CD14-positive monocyte (primary cell): ENCODE measurements around the gene DDN. TPM values are rescaled to one million over a fixed set of nuclear protein-coding genes. Genes with fewer than 3 reads are reported as not detected.

Experiments
- DNase-seq, 3 donors: peaks; one replicate each; pipeline ENCODE4 v3.0.0-alpha.2; 2011 to 2022
- H2AFZ ChIP-seq: 2 replicates; pipeline ENCODE4 v1.6.0; 2012; ENCODE audit warnings: mild to moderate bottlenecking, low read depth, low read length, inconsistent platforms; ENCODE audit not compliant: insufficient read depth, poor library complexity, severe bottlenecking
- H3K27ac ChIP-seq, 2 donors: 1 replicate in 1 of 2; 2 replicates in 1 of 2; pipeline ENCODE4 v1.5.1; 2012 to 2013; ENCODE audit warnings: low read length in 2 of 2, control low read depth in 1 of 2, inconsistent platforms in 1 of 2, low read depth in 1 of 2, mild to moderate bottlenecking in 1 of 2
- H3K27me3 ChIP-seq, 2 donors: one replicate each; pipeline versions ENCODE4 v1.6.0 to v1.6.1; 2011 to 2013; ENCODE audit warnings: low read length in 2 of 2; ENCODE audit not compliant: control insufficient read depth in 2 of 2, insufficient read depth in 2 of 2
- H3K36me3 ChIP-seq, 2 donors: replicated peaks in 1 of 2; 1 replicate in 1 of 2; 2 replicates in 1 of 2; pipeline versions ENCODE4 v1.5.1 to v1.6.1; 2012 to 2013; ENCODE audit warnings: low read length in 2 of 2, control low read depth in 1 of 2, inconsistent platforms in 1 of 2, mild to moderate bottlenecking in 1 of 2; ENCODE audit not compliant: insufficient read depth in 2 of 2, control insufficient read depth in 1 of 2
- H3K4me1 ChIP-seq, 2 donors: 1 replicate in 1 of 2; 2 replicates in 1 of 2; pipeline versions ENCODE4 v1.5.1 to v1.6.1; 2012 to 2013; ENCODE audit warnings: low read length in 2 of 2, control low read depth in 1 of 2, inconsistent platforms in 1 of 2, mild to moderate bottlenecking in 1 of 2, moderate library complexity in 1 of 2; ENCODE audit not compliant: insufficient read depth in 2 of 2, control insufficient read depth in 1 of 2
- H3K4me2 ChIP-seq: replicated peaks from 2 replicates; pipeline ENCODE3; 2012; ENCODE audit warnings: low read length, moderate library complexity, mild to moderate bottlenecking; ENCODE audit not compliant: poor library complexity, severe bottlenecking; ENCODE audit errors: extremely low read depth
- H3K4me3 ChIP-seq, 3 experiments: fragments of 200-600 bp in 1 of 3; sonication (generic) in 1 of 3; replicated peaks in 1 of 3; 1 replicate in 2 of 3; 2 replicates in 1 of 3; pipeline ENCODE4 v1.5.1; 2011 to 2013; ENCODE audit warnings: low read length in 3 of 3, mild to moderate bottlenecking in 3 of 3, control low read depth in 2 of 3, low read depth in 2 of 3, inconsistent platforms in 1 of 3, moderate library complexity in 1 of 3
- H3K79me2 ChIP-seq: 2 replicates; pipeline ENCODE4 v1.6.0; 2012; ENCODE audit warnings: mild to moderate bottlenecking, control low read depth, inconsistent platforms, low read length, moderate library complexity; ENCODE audit not compliant: insufficient read depth
- H3K9ac ChIP-seq: 2 replicates; pipeline ENCODE4 v1.6.0; 2017; ENCODE audit warnings: low read length, mild to moderate bottlenecking; ENCODE audit not compliant: insufficient read depth, poor library complexity, severe bottlenecking
- H3K9me3 ChIP-seq, 2 donors: replicated peaks in 1 of 2; 1 replicate in 1 of 2; 2 replicates in 1 of 2; pipeline versions ENCODE4 v1.5.1 to v1.6.1; 2012 to 2013; ENCODE audit warnings: low read length in 2 of 2, control low read depth in 1 of 2; ENCODE audit not compliant: control insufficient read depth in 1 of 2, insufficient read depth in 1 of 2
- H4K20me1 ChIP-seq: 2 replicates; pipeline ENCODE4 v1.6.0; 2012; ENCODE audit warnings: mild to moderate bottlenecking, low read length, control low read depth, moderate library complexity; ENCODE audit not compliant: insufficient read depth
- H3K27ac Mint-ChIP-seq, 7 donors: one replicate each; pipeline ENCODE4 v1.8.0; 2020; ENCODE audit warnings: mild to moderate bottlenecking in 7 of 7, mixed read lengths in 7 of 7, moderate library complexity in 6 of 7, inconsistent platforms in 2 of 7
- H3K27me3 Mint-ChIP-seq, 3 donors: one replicate each; pipeline ENCODE4 v1.8.0; 2021 to 2022; ENCODE audit warnings: low read depth in 3 of 3, mild to moderate bottlenecking in 3 of 3, mixed read lengths in 3 of 3, moderate library complexity in 3 of 3, inconsistent platforms in 1 of 3
- H3K36me3 Mint-ChIP-seq, 2 donors: one replicate each; pipeline ENCODE4 v1.8.0; 2020; ENCODE audit warnings: mixed read lengths in 2 of 2, inconsistent platforms in 1 of 2, mild to moderate bottlenecking in 1 of 2
- H3K4me1 Mint-ChIP-seq: one replicate; pipeline ENCODE4 v1.8.0; 2020; ENCODE audit warnings: mild to moderate bottlenecking, mixed read lengths
- H3K4me3 Mint-ChIP-seq, 2 donors: one replicate each; pipeline ENCODE4 v1.8.0; 2020; ENCODE audit warnings: mild to moderate bottlenecking in 2 of 2, mixed read lengths in 2 of 2, moderate library complexity in 1 of 2
- H3K9me3 Mint-ChIP-seq, 7 donors: one replicate each; pipeline ENCODE4 v1.8.0; 2020 to 2022; ENCODE audit warnings: mixed read lengths in 7 of 7, mild to moderate bottlenecking in 6 of 7, moderate library complexity in 6 of 7, inconsistent platforms in 2 of 7
- CTCF ChIP-seq: fragments of 200-600 bp; IDR thresholded peaks from one replicate; pipeline ENCODE4 v1.8.0; 2022; ENCODE audit warnings: antibody characterized with exemption, mild to moderate bottlenecking
- WGBS: methylation state at CpG from one replicate; pipeline ENCODE4 v1.1.5; 2013; ENCODE audit warnings: missing lambda C conversion rate; ENCODE audit not compliant: insufficient coverage; 5-methylcytosine and 5-hydroxymethylcytosine counted together
- intact Hi-C, 2 donors: fragments of 100-400 bp; cut with micrococcal nuclease; formaldehyde crosslinking; loops; one replicate each; pipeline versions ENCODE4 v1.15.0 to v1.15.1; 2023
- polyA plus RNA-seq, 3 donors: library from polyadenylated mRNA; depleted of rRNA in 1 of 3; unstranded in 2 of 3; stranded (reverse) in 1 of 3; fragments of 300-500 nt in 2 of 3; fragments of >200 nt in 1 of 3; fragmentation: Illumina TruSeq in 2 of 3; gene quantifications; 1 replicate in 2 of 3; 2 replicates in 1 of 3; pipeline ENCODE4 v1.2.3, GENCODE V29; 2012 to 2021

Gene DDN
- polyA plus RNA-seq, 3 donors = 0.27 TPM; not detected in 2

DNA sequence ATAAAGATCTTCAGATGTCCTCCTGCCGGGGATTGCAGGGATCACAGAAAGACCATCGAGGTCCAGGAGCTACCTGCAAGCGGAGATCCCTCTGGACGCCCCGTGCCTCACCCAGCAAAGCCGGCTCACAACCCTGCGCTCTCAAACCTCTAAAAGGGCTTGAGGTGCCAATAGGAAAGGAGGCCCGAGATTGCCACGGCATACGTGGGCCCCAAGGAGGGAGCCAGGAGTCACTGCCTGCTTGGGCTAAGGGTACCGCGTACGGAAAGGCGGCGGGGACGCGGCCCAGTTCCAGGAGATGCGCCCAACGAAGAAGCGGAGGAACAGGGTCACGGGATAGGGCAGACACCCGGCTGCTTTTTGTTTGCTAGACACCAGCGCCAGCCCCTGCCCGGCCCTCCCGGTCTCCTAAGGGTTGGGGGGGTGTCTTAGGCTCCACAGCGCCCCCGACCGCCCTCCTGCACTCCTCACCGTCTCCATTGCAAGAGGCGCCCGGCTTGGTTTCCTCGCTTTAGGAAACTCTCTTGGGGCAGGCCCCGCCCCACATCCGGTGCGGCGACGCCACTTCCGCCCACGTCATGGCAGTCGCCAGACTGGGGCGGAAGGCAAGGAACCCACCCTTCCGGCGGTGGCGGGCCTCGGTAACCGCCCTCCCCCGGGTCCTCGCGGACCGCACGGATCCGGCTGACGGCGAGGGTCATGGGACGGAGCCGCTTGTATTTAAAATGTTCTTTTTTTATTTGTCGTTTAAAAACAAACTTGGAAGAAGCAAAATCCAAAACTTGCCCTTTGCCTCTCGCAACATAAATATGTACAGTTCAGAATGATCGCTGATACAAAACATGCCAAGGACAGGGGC is 19.3 kb upstream of the DDN start, which contains the start of gene PRKAG1:
PRKAG1 (minus strand) TSS at position 516 of the 859 bp plus-strand sequence; CDS start at position 480, 36 bp downstream.
- no peaks in the 10 kb centered on the region for H3K9me3 ChIP-seq
- H3K27ac Mint-ChIP-seq = peak within 1 kb of the TSS; percentile 98 to 100 (median 99)
- peak within 1 kb of the TSS; percentile 77 for H2AFZ ChIP-seq
- H3K4me3 Mint-ChIP-seq = peak within 1 kb of the TSS; percentile 89 to 96
- H3K4me3 ChIP-seq = peak within 1 kb of the TSS; percentile 68 to 96 (median 94)
- H3K27ac ChIP-seq = peak within 1 kb of the TSS; percentile 94 to 100
- H3K4me1 ChIP-seq = peaks cover 25 to 28% of the 10 kb centered on the region in 2 donors
- H4K20me1 ChIP-seq = peaks cover 10% of the 10 kb centered on the region
- H3K9ac ChIP-seq = peak within 1 kb of the TSS; percentile 97
- peaks cover 0 to 4% (median 0%) of the 10 kb centered on the region in 3 donors for H3K27me3 Mint-ChIP-seq
- peaks cover 27 to 30% of the 10 kb centered on the region in 2 donors for H3K36me3 ChIP-seq
- peak within 1 kb of the TSS; percentile 98 for H3K4me2 ChIP-seq
- peaks cover 29% of the 10 kb centered on the region for H3K4me1 Mint-ChIP-seq
- peak; percentile 60 for TF ChIP-seq CTCF
- intact Hi-C loops = loop anchor here (5.0 kb wide), 1 partner anchor 39 kb away; no protein-coding TSS in a partner anchor
- DNase-seq = peak; percentile 97 to 99 (median 97)
- H3K36me3 Mint-ChIP-seq = peaks cover 41 to 50% of the 10 kb centered on the region in 2 donors
- H3K79me2 ChIP-seq = peaks cover 42% of the 10 kb centered on the region
- H3K9me3 Mint-ChIP-seq = peaks cover 0 to 2% (median 0%) of the 10 kb centered on the region in 7 donors
- 0% methylated on average over 39 of the region's 59 CpGs for WGBS
- H3K27me3 ChIP-seq = no peaks in the 10 kb centered on the region

- Histone ChIP-seq H3K27ac (peak overlapping the region; percentile 94 to 100), H4K20me1 (peaks cover 16% of the 10 kb centered on the region), H3K9ac (peak overlapping the region; percentile 97), H3K4me2 (peak overlapping the region; percentile 98), H3K4me1 (peaks cover 25 to 28% of the 10 kb centered on the region in 2 donors), H3K79me2 (peaks cover 42% of the 10 kb centered on the region), H3K36me3 (peaks cover 23 to 30% of the 10 kb centered on the region in 2 donors), H2AFZ (peak overlapping the region; percentile 77), H3K9me3 (no peaks in the 10 kb centered on the region), H3K4me3 (peak overlapping the region; percentile 68 to 96 (median 94)), H3K27me3 (no peaks in the 10 kb centered on the region)
- Mint-ChIP-seq H3K27me3 (peaks cover 0 to 4% (median 0%) of the 10 kb centered on the region in 3 donors), H3K4me3 (peak overlapping the region; percentile 89 to 96), H3K27ac (peak overlapping the region; percentile 98 to 100 (median 99)), H3K4me1 (peaks cover 29% of the 10 kb centered on the region), H3K36me3 (peaks cover 39 to 49% of the 10 kb centered on the region in 2 donors), H3K9me3 (peaks cover 0 to 2% (median 0%) of the 10 kb centered on the region in 7 donors)
- 0% methylated on average over 4 of the region's 8 CpGs for WGBS
- no peak for TF ChIP-seq CTCF
- DNase-seq = peak; percentile 52 to 55 (median 53)
- intact Hi-C loops = loop anchor here (5.0 kb wide), 1 partner anchor 39 kb away; no protein-coding TSS in a partner anchor
Observed at GRCh38 chr12:49017891-49018260, 18.7 kb upstream of the DDN start.
